Stimulated activated CD8-positive, alpha-beta memory T cell treated with anti-CD3 and anti-CD28 coated beads, Interleukin-15, amount 100 ng/mL, for 1 hour (primary cell): ENCODE results near the gene KCNC2.

ENCODE experiments used
- DNase-seq: peaks from one replicate; pipeline ENCODE4 v3.0.0-alpha.2; 2020; ENCODE audit warnings: low read depth

KCNC2 gene

GRCh38 chr12:75058228-75058627 is 151.4 kb downstream of the KCNC2 start:
- no peak for DNase-seq

DNA sequence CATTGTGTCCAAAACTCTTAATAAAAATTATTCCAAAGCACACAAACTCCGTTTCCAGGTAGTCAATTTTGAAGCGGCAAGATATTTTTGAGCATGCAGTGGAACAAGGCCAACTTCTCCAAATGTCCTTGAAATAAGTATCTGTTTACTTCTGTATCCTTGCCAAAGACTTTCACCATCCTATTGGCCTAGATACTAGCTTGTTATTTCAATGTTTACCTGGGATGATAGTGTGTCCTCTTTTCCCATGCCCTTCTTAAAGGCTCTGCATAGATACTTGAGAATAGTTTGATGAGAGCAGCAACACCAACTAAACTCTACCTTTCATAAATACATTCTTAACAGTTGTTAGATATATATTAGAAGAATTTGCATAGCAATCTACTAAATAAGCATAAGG is 160.9 kb downstream of the KCNC2 start:
- DNase-seq: no peak

GRCh38 chr12:75047885-75048525 is 161.6 kb downstream of the KCNC2 start:
- no peak for DNase-seq

DNA sequence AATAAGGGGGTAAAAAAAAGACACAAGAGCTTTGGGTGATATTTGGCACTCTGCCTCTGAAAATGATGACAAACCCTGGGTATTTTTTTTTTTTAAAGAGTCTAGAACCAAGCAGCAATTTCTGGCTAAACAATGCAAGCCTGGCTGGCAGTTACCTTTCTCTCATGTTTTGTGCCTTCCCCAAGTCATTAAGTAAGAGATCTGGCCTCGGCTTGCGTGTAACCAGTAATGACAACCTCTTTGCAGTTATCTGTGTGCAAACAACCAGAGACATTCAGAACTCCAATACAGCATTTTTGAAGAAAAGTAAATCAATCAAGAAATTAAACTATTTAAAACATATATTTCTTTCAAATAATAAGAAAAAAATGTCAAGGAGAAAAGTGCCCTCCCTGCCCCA is 167.5 kb downstream of the KCNC2 start:
- DNase-seq: no peak

GRCh38 chr12:75041472-75041871 is 168.2 kb downstream of the KCNC2 start:
- no peak for DNase-seq

- DNase-seq: no peak
Observed at GRCh38 chr12:75020068-75020557, 189.5 kb downstream of the KCNC2 start.

DNA sequence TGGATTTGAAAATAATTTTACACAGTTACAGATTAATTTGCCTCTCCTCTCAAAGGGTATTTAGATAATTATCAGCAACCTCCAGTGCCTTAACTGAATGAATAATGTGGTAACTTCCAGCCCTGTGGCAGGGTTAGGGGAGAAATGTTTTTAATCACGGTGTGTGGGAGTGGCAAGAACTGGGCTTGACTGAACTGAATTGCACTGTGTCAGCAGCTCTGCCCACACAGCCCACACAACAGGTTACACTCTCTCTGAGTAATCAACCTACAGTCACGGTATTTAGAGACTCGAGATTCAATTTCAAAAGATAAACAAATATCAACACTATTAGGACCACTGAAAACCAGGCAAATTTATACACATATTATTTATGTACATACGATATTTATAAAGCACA is 198.5 kb downstream of the KCNC2 start:
- DNase-seq: no peak

DNA sequence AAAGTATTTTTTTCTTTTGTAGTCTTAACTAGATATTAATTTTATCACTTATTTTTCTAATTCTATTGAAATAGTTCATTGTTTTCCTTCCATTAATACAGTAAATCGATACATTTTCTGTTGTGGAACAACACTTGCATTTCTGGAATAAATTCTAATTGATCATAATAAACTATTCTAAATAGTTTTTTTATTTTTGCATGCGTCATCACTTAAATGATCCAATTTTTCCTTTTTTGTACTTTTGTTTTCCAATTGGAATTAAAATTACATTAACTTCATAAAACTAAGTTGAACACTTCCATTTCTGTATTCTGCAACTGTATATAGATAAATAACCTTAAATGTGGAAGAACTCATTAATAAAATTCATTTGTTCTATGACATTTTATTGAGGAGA is 202.5 kb downstream of the KCNC2 start:
- DNase-seq: no peak

- DNase-seq: no peak
Observed at GRCh38 chr12:75000120-75000519, 209.5 kb downstream of the KCNC2 start.

DNA sequence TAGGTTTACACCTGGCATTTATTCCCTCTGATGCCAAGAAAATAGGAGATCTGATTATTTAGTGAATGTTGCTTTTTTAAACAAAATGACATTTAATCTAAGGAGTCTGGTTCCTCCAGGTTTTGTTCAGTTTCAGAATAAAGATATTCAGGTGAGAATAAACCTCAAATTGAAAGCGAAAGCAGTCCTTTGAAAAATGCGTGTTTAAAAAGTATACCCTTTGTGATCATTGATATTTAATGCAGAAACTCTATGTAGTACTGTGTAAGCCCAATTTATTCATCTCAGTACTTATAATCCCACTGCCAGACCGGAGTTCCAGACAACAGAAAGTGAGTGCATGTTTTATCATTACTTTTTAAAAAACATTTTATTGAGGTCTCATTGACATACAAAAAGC is 210.2 kb downstream of the KCNC2 start:
- no peak for DNase-seq
